HEK293 (cell line): ENCODE data around the gene ACADVL.

Experiments
- GFI1B ChIP-seq: fragments of 450-650 bp; formaldehyde crosslinking; IDR thresholded peaks from 2 replicates; pipeline ENCODE4 v1.5.1; 2016; ENCODE audit warnings: missing biosample characterization, missing genetic modification characterization
- SP2 ChIP-seq: fragments of 450-650 bp; formaldehyde crosslinking; IDR thresholded peaks from 2 replicates; pipeline ENCODE4 v1.5.1; 2016; ENCODE audit warnings: missing biosample characterization, missing genetic modification characterization
- ZBTB21 ChIP-seq: fragments of 450-650 bp; formaldehyde crosslinking; IDR thresholded peaks from 2 replicates; pipeline ENCODE4 v1.5.1; 2017; ENCODE audit warnings: missing biosample characterization, missing genetic modification characterization
- ZEB2 ChIP-seq: fragments of 450-650 bp; formaldehyde crosslinking; IDR thresholded peaks from 2 replicates; pipeline ENCODE4 v1.5.1; 2016; ENCODE audit warnings: missing biosample characterization, missing genetic modification characterization
- ZNF274 ChIP-seq, 2 experiments: fragments of 200-500 bp in 1 of 2; fragments of 450-650 bp in 1 of 2; sonication (Bioruptor generic) in 1 of 2; formaldehyde crosslinking in 1 of 2; IDR thresholded peaks; 2 replicates each; pipeline versions ENCODE4 v1.5.1 to v1.6.1; 2014 to 2016; ENCODE audit warnings: borderline replicate concordance in 1 of 2, inconsistent platforms in 1 of 2, low read length in 1 of 2, missing biosample characterization in 1 of 2, missing genetic modification characterization in 1 of 2
- ZNF292 ChIP-seq: fragments of 450-650 bp; formaldehyde crosslinking; IDR thresholded peaks from 2 replicates; pipeline ENCODE4 v1.5.1; 2016; ENCODE audit warnings: low read depth, missing biosample characterization, missing genetic modification characterization, borderline replicate concordance
- ZNF350 ChIP-seq: fragments of 450-650 bp; formaldehyde crosslinking; IDR thresholded peaks from 2 replicates; pipeline ENCODE4 v1.5.0; 2017; ENCODE audit warnings: missing biosample characterization, mild to moderate bottlenecking, missing genetic modification characterization
- ZNF404 ChIP-seq: fragments of 450-650 bp; formaldehyde crosslinking; IDR thresholded peaks from 2 replicates; pipeline ENCODE4 v1.5.1; 2017; ENCODE audit warnings: missing biosample characterization, missing genetic modification characterization
- ZNF433 ChIP-seq: fragments of 450-650 bp; formaldehyde crosslinking; IDR thresholded peaks from 2 replicates; pipeline ENCODE4 v1.5.1; 2016; ENCODE audit warnings: missing biosample characterization, missing genetic modification characterization, low read depth
- ZNF548 ChIP-seq: fragments of 450-650 bp; formaldehyde crosslinking; IDR thresholded peaks from 2 replicates; pipeline ENCODE4 v1.5.1; 2016; ENCODE audit warnings: missing biosample characterization, missing genetic modification characterization
- ZNF654 ChIP-seq: fragments of 450-650 bp; formaldehyde crosslinking; IDR thresholded peaks from 2 replicates; pipeline ENCODE4 v1.5.1; 2016; ENCODE audit warnings: low read depth, missing biosample characterization, missing genetic modification characterization
- ZNF658 ChIP-seq: fragments of 450-650 bp; formaldehyde crosslinking; IDR thresholded peaks from 2 replicates; pipeline ENCODE4; 2016; ENCODE audit warnings: missing biosample characterization, missing genetic modification characterization
- ZNF768 ChIP-seq: fragments of 450-650 bp; formaldehyde crosslinking; IDR thresholded peaks from 2 replicates; pipeline ENCODE4 v1.5.1; 2018; ENCODE audit warnings: missing biosample characterization, mild to moderate bottlenecking, missing genetic modification characterization
- ZSCAN16 ChIP-seq: fragments of 450-650 bp; formaldehyde crosslinking; IDR thresholded peaks from 2 replicates; pipeline ENCODE4 v1.5.1; 2016; ENCODE audit warnings: missing biosample characterization, missing genetic modification characterization
- ZSCAN23 ChIP-seq: fragments of 450-650 bp; formaldehyde crosslinking; IDR thresholded peaks from 2 replicates; pipeline ENCODE4 v1.5.1; 2016; ENCODE audit warnings: missing biosample characterization, missing genetic modification characterization
- TF ChIP-seq, protein P1 (sequence below): fragments of 450-650 bp; formaldehyde crosslinking; IDR thresholded peaks from 2 replicates; pipeline ENCODE4 v1.5.0; 2017; ENCODE audit warnings: missing biosample characterization, missing genetic modification characterization, borderline replicate concordance
- TF ChIP-seq, protein P2 (sequence below): fragments of 450-650 bp; formaldehyde crosslinking; IDR thresholded peaks from 2 replicates; pipeline ENCODE4 v1.5.1; 2016; ENCODE audit warnings: missing biosample characterization, missing genetic modification characterization
- TF ChIP-seq, protein P3 (sequence below): fragments of 450-650 bp; formaldehyde crosslinking; IDR thresholded peaks from 2 replicates; pipeline ENCODE4 v1.5.1; 2016; ENCODE audit warnings: missing biosample characterization, missing genetic modification characterization
- TF ChIP-seq, protein P4 (sequence below): fragments of 450-650 bp; IDR thresholded peaks from 2 replicates; pipeline ENCODE4 v1.5.1; 2018; ENCODE audit warnings: missing biosample characterization, missing genetic modification characterization
- TF ChIP-seq, protein P5 (sequence below): fragments of 450-650 bp; formaldehyde crosslinking; IDR thresholded peaks from 2 replicates; pipeline ENCODE4 v1.5.1; 2016; ENCODE audit warnings: missing biosample characterization, missing genetic modification characterization
- TF ChIP-seq, protein P6 (sequence below): fragments of 450-650 bp; formaldehyde crosslinking; IDR thresholded peaks from 2 replicates; pipeline ENCODE4 v1.5.1; 2017; ENCODE audit warnings: missing biosample characterization, missing genetic modification characterization
- TF ChIP-seq, protein P7 (sequence below): fragments of 450-650 bp; formaldehyde crosslinking; IDR thresholded peaks from 2 replicates; pipeline ENCODE4 v1.5.1; 2016; ENCODE audit warnings: missing biosample characterization, missing genetic modification characterization
- TF ChIP-seq, protein P8 (sequence below): fragments of 450-650 bp; formaldehyde crosslinking; IDR thresholded peaks from 2 replicates; pipeline ENCODE4 v1.5.1; 2016; ENCODE audit warnings: missing biosample characterization, missing genetic modification characterization
- TF ChIP-seq, protein P9 (sequence below): fragments of 450-650 bp; formaldehyde crosslinking; IDR thresholded peaks from 2 replicates; pipeline ENCODE4 v1.5.1; 2017; ENCODE audit warnings: missing biosample characterization, missing genetic modification characterization

Gene ACADVL

DNA sequence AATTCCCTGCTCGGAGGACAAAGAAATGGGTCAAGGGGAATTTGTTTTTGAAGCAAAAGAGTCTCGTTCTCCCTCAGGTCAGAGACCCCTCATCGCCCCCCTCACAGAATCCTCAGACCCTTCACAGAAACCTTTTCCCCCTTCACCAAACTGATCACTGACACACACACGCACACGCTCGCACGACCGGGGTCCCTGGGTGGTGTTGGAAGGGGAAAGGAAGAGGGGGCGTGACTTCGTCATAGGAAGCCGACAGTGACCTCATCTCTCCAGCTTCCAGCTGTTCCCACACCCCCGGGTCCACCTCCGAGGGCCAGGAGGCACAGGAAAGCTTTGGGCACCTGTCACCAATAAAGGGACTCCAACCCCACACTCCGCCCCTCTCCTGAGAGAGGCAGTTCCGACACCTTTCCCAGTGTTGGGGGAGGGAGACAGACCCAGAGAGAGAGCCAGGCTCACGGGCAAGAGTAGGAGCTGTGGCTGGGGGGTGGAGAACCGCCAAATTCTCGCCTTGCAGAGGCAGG, 41.7 kb upstream of the ACADVL start (continued):
- TF ChIP-seq, protein P1, sequence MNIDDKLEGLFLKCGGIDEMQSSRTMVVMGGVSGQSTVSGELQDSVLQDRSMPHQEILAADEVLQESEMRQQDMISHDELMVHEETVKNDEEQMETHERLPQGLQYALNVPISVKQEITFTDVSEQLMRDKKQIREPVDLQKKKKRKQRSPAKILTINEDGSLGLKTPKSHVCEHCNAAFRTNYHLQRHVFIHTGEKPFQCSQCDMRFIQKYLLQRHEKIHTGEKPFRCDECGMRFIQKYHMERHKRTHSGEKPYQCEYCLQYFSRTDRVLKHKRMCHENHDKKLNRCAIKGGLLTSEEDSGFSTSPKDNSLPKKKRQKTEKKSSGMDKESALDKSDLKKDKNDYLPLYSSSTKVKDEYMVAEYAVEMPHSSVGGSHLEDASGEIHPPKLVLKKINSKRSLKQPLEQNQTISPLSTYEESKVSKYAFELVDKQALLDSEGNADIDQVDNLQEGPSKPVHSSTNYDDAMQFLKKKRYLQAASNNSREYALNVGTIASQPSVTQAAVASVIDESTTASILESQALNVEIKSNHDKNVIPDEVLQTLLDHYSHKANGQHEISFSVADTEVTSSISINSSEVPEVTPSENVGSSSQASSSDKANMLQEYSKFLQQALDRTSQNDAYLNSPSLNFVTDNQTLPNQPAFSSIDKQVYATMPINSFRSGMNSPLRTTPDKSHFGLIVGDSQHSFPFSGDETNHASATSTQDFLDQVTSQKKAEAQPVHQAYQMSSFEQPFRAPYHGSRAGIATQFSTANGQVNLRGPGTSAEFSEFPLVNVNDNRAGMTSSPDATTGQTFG: no peak
- peak; percentile 97 for TF ChIP-seq ZBTB21
- TF ChIP-seq, protein P2, sequence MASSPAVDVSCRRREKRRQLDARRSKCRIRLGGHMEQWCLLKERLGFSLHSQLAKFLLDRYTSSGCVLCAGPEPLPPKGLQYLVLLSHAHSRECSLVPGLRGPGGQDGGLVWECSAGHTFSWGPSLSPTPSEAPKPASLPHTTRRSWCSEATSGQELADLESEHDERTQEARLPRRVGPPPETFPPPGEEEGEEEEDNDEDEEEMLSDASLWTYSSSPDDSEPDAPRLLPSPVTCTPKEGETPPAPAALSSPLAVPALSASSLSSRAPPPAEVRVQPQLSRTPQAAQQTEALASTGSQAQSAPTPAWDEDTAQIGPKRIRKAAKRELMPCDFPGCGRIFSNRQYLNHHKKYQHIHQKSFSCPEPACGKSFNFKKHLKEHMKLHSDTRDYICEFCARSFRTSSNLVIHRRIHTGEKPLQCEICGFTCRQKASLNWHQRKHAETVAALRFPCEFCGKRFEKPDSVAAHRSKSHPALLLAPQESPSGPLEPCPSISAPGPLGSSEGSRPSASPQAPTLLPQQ (tag by site-specific recombination): peak; percentile 82
- no peak for TF ChIP-seq ZNF274 (IDR thresholded peaks at IDR 0.05; ENCODE audit: low read length)
- TF ChIP-seq ZNF274 (tag by site-specific recombination; IDR thresholded peaks at IDR 0.05; ENCODE audit: borderline replicate concordance): no peak
- TF ChIP-seq ZNF654: no peak
- no peak for TF ChIP-seq GFI1B (tag by site-specific recombination)
- TF ChIP-seq, protein P3, sequence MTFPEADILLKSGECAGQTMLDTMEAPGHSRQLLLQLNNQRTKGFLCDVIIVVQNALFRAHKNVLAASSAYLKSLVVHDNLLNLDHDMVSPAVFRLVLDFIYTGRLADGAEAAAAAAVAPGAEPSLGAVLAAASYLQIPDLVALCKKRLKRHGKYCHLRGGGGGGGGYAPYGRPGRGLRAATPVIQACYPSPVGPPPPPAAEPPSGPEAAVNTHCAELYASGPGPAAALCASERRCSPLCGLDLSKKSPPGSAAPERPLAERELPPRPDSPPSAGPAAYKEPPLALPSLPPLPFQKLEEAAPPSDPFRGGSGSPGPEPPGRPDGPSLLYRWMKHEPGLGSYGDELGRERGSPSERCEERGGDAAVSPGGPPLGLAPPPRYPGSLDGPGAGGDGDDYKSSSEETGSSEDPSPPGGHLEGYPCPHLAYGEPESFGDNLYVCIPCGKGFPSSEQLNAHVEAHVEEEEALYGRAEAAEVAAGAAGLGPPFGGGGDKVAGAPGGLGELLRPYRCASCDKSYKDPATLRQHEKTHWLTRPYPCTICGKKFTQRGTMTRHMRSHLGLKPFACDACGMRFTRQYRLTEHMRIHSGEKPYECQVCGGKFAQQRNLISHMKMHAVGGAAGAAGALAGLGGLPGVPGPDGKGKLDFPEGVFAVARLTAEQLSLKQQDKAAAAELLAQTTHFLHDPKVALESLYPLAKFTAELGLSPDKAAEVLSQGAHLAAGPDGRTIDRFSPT (tag by site-specific recombination): peak; percentile 82
- TF ChIP-seq, protein P4, sequence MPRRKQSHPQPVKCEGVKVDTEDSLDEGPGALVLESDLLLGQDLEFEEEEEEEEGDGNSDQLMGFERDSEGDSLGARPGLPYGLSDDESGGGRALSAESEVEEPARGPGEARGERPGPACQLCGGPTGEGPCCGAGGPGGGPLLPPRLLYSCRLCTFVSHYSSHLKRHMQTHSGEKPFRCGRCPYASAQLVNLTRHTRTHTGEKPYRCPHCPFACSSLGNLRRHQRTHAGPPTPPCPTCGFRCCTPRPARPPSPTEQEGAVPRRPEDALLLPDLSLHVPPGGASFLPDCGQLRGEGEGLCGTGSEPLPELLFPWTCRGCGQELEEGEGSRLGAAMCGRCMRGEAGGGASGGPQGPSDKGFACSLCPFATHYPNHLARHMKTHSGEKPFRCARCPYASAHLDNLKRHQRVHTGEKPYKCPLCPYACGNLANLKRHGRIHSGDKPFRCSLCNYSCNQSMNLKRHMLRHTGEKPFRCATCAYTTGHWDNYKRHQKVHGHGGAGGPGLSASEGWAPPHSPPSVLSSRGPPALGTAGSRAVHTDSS (tag by site-specific recombination): no peak
- TF ChIP-seq ZNF433: no peak
- TF ChIP-seq ZEB2 (tag by site-specific recombination): no peak
- no peak for TF ChIP-seq ZNF548 (tag by site-specific recombination)
- TF ChIP-seq ZSCAN23 (tag by site-specific recombination): 0 out of 2 replicates have a peak, but pooled peaks have one; percentile 10
- TF ChIP-seq, protein P5, sequence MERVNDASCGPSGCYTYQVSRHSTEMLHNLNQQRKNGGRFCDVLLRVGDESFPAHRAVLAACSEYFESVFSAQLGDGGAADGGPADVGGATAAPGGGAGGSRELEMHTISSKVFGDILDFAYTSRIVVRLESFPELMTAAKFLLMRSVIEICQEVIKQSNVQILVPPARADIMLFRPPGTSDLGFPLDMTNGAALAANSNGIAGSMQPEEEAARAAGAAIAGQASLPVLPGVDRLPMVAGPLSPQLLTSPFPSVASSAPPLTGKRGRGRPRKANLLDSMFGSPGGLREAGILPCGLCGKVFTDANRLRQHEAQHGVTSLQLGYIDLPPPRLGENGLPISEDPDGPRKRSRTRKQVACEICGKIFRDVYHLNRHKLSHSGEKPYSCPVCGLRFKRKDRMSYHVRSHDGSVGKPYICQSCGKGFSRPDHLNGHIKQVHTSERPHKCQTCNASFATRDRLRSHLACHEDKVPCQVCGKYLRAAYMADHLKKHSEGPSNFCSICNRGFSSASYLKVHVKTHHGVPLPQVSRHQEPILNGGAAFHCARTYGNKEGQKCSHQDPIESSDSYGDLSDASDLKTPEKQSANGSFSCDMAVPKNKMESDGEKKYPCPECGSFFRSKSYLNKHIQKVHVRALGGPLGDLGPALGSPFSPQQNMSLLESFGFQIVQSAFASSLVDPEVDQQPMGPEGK (tag by site-specific recombination): peak; percentile 85
- TF ChIP-seq, protein P6, sequence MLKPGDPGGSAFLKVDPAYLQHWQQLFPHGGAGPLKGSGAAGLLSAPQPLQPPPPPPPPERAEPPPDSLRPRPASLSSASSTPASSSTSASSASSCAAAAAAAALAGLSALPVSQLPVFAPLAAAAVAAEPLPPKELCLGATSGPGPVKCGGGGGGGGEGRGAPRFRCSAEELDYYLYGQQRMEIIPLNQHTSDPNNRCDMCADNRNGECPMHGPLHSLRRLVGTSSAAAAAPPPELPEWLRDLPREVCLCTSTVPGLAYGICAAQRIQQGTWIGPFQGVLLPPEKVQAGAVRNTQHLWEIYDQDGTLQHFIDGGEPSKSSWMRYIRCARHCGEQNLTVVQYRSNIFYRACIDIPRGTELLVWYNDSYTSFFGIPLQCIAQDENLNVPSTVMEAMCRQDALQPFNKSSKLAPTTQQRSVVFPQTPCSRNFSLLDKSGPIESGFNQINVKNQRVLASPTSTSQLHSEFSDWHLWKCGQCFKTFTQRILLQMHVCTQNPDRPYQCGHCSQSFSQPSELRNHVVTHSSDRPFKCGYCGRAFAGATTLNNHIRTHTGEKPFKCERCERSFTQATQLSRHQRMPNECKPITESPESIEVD (tag by site-specific recombination): no peak
- TF ChIP-seq, protein P7, sequence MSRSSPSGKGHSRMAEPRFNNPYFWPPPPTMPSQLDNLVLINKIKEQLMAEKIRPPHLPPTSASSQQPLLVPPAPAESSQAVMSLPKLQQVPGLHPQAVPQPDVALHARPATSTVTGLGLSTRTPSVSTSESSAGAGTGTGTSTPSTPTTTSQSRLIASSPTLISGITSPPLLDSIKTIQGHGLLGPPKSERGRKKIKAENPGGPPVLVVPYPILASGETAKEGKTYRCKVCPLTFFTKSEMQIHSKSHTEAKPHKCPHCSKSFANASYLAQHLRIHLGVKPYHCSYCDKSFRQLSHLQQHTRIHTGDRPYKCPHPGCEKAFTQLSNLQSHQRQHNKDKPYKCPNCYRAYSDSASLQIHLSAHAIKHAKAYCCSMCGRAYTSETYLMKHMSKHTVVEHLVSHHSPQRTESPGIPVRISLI (tag by site-specific recombination): no peak
- TF ChIP-seq ZNF404 (tag by site-specific recombination): no peak
- no peak for TF ChIP-seq ZNF658 (tag by site-specific recombination)
- no peak for TF ChIP-seq ZNF768 (tag by site-specific recombination)
- TF ChIP-seq ZSCAN16 (tag by site-specific recombination): no peak
- TF ChIP-seq, protein P8, sequence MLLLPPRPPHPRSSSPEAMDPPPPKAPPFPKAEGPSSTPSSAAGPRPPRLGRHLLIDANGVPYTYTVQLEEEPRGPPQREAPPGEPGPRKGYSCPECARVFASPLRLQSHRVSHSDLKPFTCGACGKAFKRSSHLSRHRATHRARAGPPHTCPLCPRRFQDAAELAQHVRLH: no peak
- TF ChIP-seq SP2: peak; percentile 62
- no peak for TF ChIP-seq ZNF292 (tag by site-specific recombination)
- TF ChIP-seq ZNF350 (tag by site-specific recombination): no peak
- TF ChIP-seq, protein P9, sequence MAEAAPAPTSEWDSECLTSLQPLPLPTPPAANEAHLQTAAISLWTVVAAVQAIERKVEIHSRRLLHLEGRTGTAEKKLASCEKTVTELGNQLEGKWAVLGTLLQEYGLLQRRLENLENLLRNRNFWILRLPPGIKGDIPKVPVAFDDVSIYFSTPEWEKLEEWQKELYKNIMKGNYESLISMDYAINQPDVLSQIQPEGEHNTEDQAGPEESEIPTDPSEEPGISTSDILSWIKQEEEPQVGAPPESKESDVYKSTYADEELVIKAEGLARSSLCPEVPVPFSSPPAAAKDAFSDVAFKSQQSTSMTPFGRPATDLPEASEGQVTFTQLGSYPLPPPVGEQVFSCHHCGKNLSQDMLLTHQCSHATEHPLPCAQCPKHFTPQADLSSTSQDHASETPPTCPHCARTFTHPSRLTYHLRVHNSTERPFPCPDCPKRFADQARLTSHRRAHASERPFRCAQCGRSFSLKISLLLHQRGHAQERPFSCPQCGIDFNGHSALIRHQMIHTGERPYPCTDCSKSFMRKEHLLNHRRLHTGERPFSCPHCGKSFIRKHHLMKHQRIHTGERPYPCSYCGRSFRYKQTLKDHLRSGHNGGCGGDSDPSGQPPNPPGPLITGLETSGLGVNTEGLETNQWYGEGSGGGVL (tag by site-specific recombination): peak; percentile 82
